Umbilical cord (tissue), 2 donors: ENCODE measurements around the gene CFAP52. TPM values are rescaled to one million over a fixed set of nuclear protein-coding genes. Genes with fewer than 3 reads are reported as not detected.
"Not testable (repeated sequence)": the region's sequence is repeated elsewhere in the genome, so short reads cannot be mapped to it uniquely, and the experiment has no call there.

Source experiments
- DNase-seq: peaks from one replicate; pipeline ENCODE4 v3.0.0-alpha.2; 2015; ENCODE audit warnings: low spot score
- total RNA-seq: library from RNA; depleted of rRNA; stranded (reverse); fragments of >200 nt; gene quantifications from one replicate; pipeline ENCODE4 v1.2.3, GENCODE V29; 2014; ENCODE audit warnings: low replicate concordance; ENCODE audit not compliant: insufficient read depth

The CFAP52 gene
- total RNA-seq, 1 donor from 2014 or later, result not detected

GRCh38 chr17:9571201-9571600 is 5.2 kb upstream of the CFAP52 start:
- no peak for DNase-seq

- DNase-seq, result peak; percentile 91
These were observed 901 bp upstream of the CFAP52 start, which contains the start of gene STX8 for GRCh38 chr17:9575381-9576101. Gene STX8, minus strand, starts transcription at chr17:9575820. Its CDS starts 12 bp downstream, at chr17:9575808.

- DNase-seq, result no peak
These were observed 899 bp downstream of the CFAP52 start for GRCh38 chr17:9577373-9577709.

- DNase-seq, result no peak
These were observed 11.7 kb downstream of the CFAP52 start for GRCh38 chr17:9587969-9588656.

GRCh38 chr17:9594065-9594464 is 17.6 kb downstream of the CFAP52 start:
- DNase-seq, result no peak

GRCh38 chr17:9597638-9598037 is 21.2 kb downstream of the CFAP52 start:
- not testable (repeated sequence) for DNase-seq

GRCh38 chr17:9598661-9599060 is 22.2 kb downstream of the CFAP52 start:
- DNase-seq, result no peak

- DNase-seq, result not testable (repeated sequence)
These were observed 28.1 kb downstream of the CFAP52 start for GRCh38 chr17:9604583-9604982.

- DNase-seq, result no peak
These were observed 30.0 kb downstream of the CFAP52 start for GRCh38 chr17:9606453-9606852.

- DNase-seq, result not testable (repeated sequence)
These were observed 30.6 kb downstream of the CFAP52 start for GRCh38 chr17:9607058-9607457.

GRCh38 chr17:9611557-9611956 is 35.1 kb downstream of the CFAP52 start:
- no peak for DNase-seq

GRCh38 chr17:9612006-9612405 is 35.6 kb downstream of the CFAP52 start:
- DNase-seq, result no peak

GRCh38 chr17:9615486-9615885 is 39.0 kb downstream of the CFAP52 start:
- no peak for DNase-seq

- DNase-seq, result no peak
These were observed 46.5 kb downstream of the CFAP52 start for GRCh38 chr17:9622961-9623360.

GRCh38 chr17:9628509-9628908 is 52.1 kb downstream of the CFAP52 start:
- no peak for DNase-seq

- no peak for DNase-seq
These were observed 56.3 kb downstream of the CFAP52 start for GRCh38 chr17:9632741-9633140.

- DNase-seq, result no peak
These were observed 58.9 kb downstream of the CFAP52 start for GRCh38 chr17:9635340-9635739.

GRCh38 chr17:9636501-9636900 is 60.1 kb downstream of the CFAP52 start:
- no peak for DNase-seq

- not testable (repeated sequence) for DNase-seq
These were observed 63.9 kb downstream of the CFAP52 start for GRCh38 chr17:9640388-9640787.

GRCh38 chr17:9643611-9644010 is 67.2 kb downstream of the CFAP52 start:
- no peak for DNase-seq

GRCh38 chr17:9644910-9645751 is 68.7 kb downstream of the CFAP52 start, which contains the start of gene USP43:
Gene USP43, plus strand, starts transcription at chr17:9645517. Its CDS starts 116 bp downstream, at chr17:9645633.
- DNase-seq, result peak; percentile 13
